HEK293 (cell line): ENCODE measurements around the gene F10.

Experiments used
- CTCF ChIA-PET: fragments of 350-600 bp; formaldehyde crosslinking; extraction: SDS; loops from one replicate; lab custom pipeline; 2021; ENCODE audit warnings: antibody characterized with exemption; lab: Yijun Ruan, JAX
- POLR2A ChIA-PET: fragments of 300-600 bp; formaldehyde crosslinking; extraction: SDS; loops from one replicate; lab custom pipeline; 2020; ENCODE audit warnings: antibody characterized with exemption, inconsistent platforms; lab: Yijun Ruan, JAX
- H3K27ac ChIP-seq: fragments of 200-500 bp; sonication (Bioruptor generic); 2 replicates; pipeline ENCODE4 v1.5.1; 2014; ENCODE audit warnings: low read depth, low read length, control low read depth, inconsistent platforms; ENCODE audit errors: extremely low read depth
- H3K36me3 ChIP-seq, 2 experiments: fragments of 200-500 bp in 1 of 2; sonication (Bioruptor generic) in 1 of 2; 1 replicate in 1 of 2; 2 replicates in 1 of 2; pipeline ENCODE4 v1.5.1; 2014 to 2017; ENCODE audit warnings: inconsistent platforms in 2 of 2, low read length in 2 of 2; ENCODE audit not compliant: control insufficient read depth in 2 of 2, insufficient read depth in 1 of 2
- H3K4me1 ChIP-seq: fragments of 200-500 bp; sonication (Bioruptor generic); 2 replicates; pipeline ENCODE4 v1.5.1; 2014; ENCODE audit warnings: mild to moderate bottlenecking, low read length, inconsistent platforms; ENCODE audit not compliant: control insufficient read depth, insufficient read depth
- H3K4me3 ChIP-seq: 2 replicates; pipeline ENCODE4 v1.5.1; 2011; ENCODE audit warnings: low read depth, mild to moderate bottlenecking, control low read depth, low read length, moderate library complexity
- H3K9me3 ChIP-seq: fragments of 200-500 bp; sonication (Bioruptor generic); 2 replicates; pipeline ENCODE4 v1.5.1; 2014; ENCODE audit warnings: low read depth, low read length, inconsistent platforms; ENCODE audit not compliant: control insufficient read depth, insufficient read depth
- BCL11B ChIP-seq: fragments of 450-650 bp; formaldehyde crosslinking; IDR thresholded peaks from 2 replicates; pipeline ENCODE4 v1.5.1; 2016; ENCODE audit warnings: low read depth, missing biosample characterization, missing genetic modification characterization
- GLIS2 ChIP-seq: fragments of 450-650 bp; formaldehyde crosslinking; IDR thresholded peaks from 2 replicates; pipeline ENCODE4 v1.5.1; 2016; ENCODE audit warnings: missing biosample characterization, missing genetic modification characterization
- PRDM1 ChIP-seq: fragments of 450-650 bp; formaldehyde crosslinking; IDR thresholded peaks from 2 replicates; pipeline ENCODE4; 2016; ENCODE audit warnings: missing biosample characterization, missing genetic modification characterization
- PRDM10 ChIP-seq: fragments of 450-650 bp; formaldehyde crosslinking; IDR thresholded peaks from 2 replicates; pipeline ENCODE4 v1.5.1; 2016; ENCODE audit warnings: missing biosample characterization, missing genetic modification characterization
- RBAK ChIP-seq: fragments of 450-650 bp; formaldehyde crosslinking; IDR thresholded peaks from 2 replicates; pipeline ENCODE4 v1.5.1; 2016; ENCODE audit warnings: missing biosample characterization, missing genetic modification characterization
- TCF7L2 ChIP-seq: IDR thresholded peaks from 2 replicates; pipeline ENCODE4 v1.6.1; 2011; ENCODE audit warnings: low read depth, mild to moderate bottlenecking, inconsistent platforms, low read length, moderate library complexity, borderline replicate concordance
- YY2 ChIP-seq: fragments of 450-650 bp; formaldehyde crosslinking; IDR thresholded peaks from 2 replicates; pipeline ENCODE4 v1.5.1; 2016; ENCODE audit warnings: missing biosample characterization, missing genetic modification characterization
- ZFP37 ChIP-seq: fragments of 450-650 bp; formaldehyde crosslinking; IDR thresholded peaks from 2 replicates; pipeline ENCODE4 v1.5.1; 2016; ENCODE audit warnings: missing biosample characterization, missing genetic modification characterization
- ZFP41 ChIP-seq: fragments of 450-650 bp; formaldehyde crosslinking; IDR thresholded peaks from 2 replicates; pipeline ENCODE4 v1.5.1; 2016; ENCODE audit warnings: missing biosample characterization, missing genetic modification characterization, borderline replicate concordance
- ZNF169 ChIP-seq: fragments of 450-650 bp; formaldehyde crosslinking; IDR thresholded peaks from 2 replicates; pipeline ENCODE4 v1.5.1; 2016; ENCODE audit warnings: missing biosample characterization, missing genetic modification characterization
- ZNF274 ChIP-seq, 2 experiments: fragments of 200-500 bp in 1 of 2; fragments of 450-650 bp in 1 of 2; sonication (Bioruptor generic) in 1 of 2; formaldehyde crosslinking in 1 of 2; IDR thresholded peaks; 2 replicates each; pipeline versions ENCODE4 v1.5.1 to v1.6.1; 2014 to 2016; ENCODE audit warnings: borderline replicate concordance in 1 of 2, inconsistent platforms in 1 of 2, low read length in 1 of 2, missing biosample characterization in 1 of 2, missing genetic modification characterization in 1 of 2
- ZNF292 ChIP-seq: fragments of 450-650 bp; formaldehyde crosslinking; IDR thresholded peaks from 2 replicates; pipeline ENCODE4 v1.5.1; 2016; ENCODE audit warnings: low read depth, missing biosample characterization, missing genetic modification characterization, borderline replicate concordance
- ZNF423 ChIP-seq: fragments of 450-650 bp; formaldehyde crosslinking; IDR thresholded peaks from 2 replicates; pipeline ENCODE4 v1.5.1; 2016; ENCODE audit warnings: missing biosample characterization, missing genetic modification characterization
- ZNF433 ChIP-seq: fragments of 450-650 bp; formaldehyde crosslinking; IDR thresholded peaks from 2 replicates; pipeline ENCODE4 v1.5.1; 2016; ENCODE audit warnings: missing biosample characterization, missing genetic modification characterization, low read depth
- ZNF501 ChIP-seq: fragments of 450-650 bp; formaldehyde crosslinking; IDR thresholded peaks from 2 replicates; pipeline ENCODE4 v1.5.1; 2016; ENCODE audit warnings: missing biosample characterization, missing genetic modification characterization
- ZNF518A ChIP-seq: fragments of 450-650 bp; formaldehyde crosslinking; conservative IDR thresholded peaks from 2 replicates; pipeline ENCODE4 v1.5.1; 2016; ENCODE audit warnings: low read depth, missing biosample characterization, missing genetic modification characterization
- ZNF521 ChIP-seq: fragments of 450-650 bp; formaldehyde crosslinking; IDR thresholded peaks from 2 replicates; pipeline ENCODE4 v1.5.1; 2017; ENCODE audit warnings: missing biosample characterization, mild to moderate bottlenecking, missing genetic modification characterization
- ZNF548 ChIP-seq: fragments of 450-650 bp; formaldehyde crosslinking; IDR thresholded peaks from 2 replicates; pipeline ENCODE4 v1.5.1; 2016; ENCODE audit warnings: missing biosample characterization, missing genetic modification characterization
- ZNF549 ChIP-seq: fragments of 450-650 bp; IDR thresholded peaks from 2 replicates; pipeline ENCODE4 v1.5.1; 2018; ENCODE audit warnings: missing biosample characterization, missing genetic modification characterization, mild to moderate bottlenecking, inconsistent platforms, moderate library complexity
- ZNF555 ChIP-seq: fragments of 450-650 bp; formaldehyde crosslinking; conservative IDR thresholded peaks from 2 replicates; pipeline ENCODE4 v1.5.1; 2017; ENCODE audit warnings: missing biosample characterization, mild to moderate bottlenecking, missing genetic modification characterization, inconsistent platforms
- ZNF585B ChIP-seq: fragments of 450-650 bp; formaldehyde crosslinking; IDR thresholded peaks from 2 replicates; pipeline ENCODE4 v1.5.1; 2016; ENCODE audit warnings: missing biosample characterization, missing genetic modification characterization
- ZNF600 ChIP-seq: fragments of 450-650 bp; formaldehyde crosslinking; IDR thresholded peaks from 2 replicates; pipeline ENCODE4 v1.5.1; 2016; ENCODE audit warnings: missing biosample characterization, missing genetic modification characterization
- ZNF623 ChIP-seq: fragments of 450-650 bp; formaldehyde crosslinking; IDR thresholded peaks from 2 replicates; pipeline ENCODE4 v1.5.1; 2016; ENCODE audit warnings: missing biosample characterization, missing genetic modification characterization
- ZSCAN4 ChIP-seq: fragments of 450-650 bp; formaldehyde crosslinking; IDR thresholded peaks from 2 replicates; pipeline ENCODE4 v1.5.1; 2017; ENCODE audit warnings: missing biosample characterization, missing genetic modification characterization
- TF ChIP-seq, protein P1 (sequence below): fragments of 450-650 bp; IDR thresholded peaks from 2 replicates; pipeline ENCODE4 v1.5.1; 2018; ENCODE audit warnings: missing biosample characterization, mild to moderate bottlenecking, missing genetic modification characterization

Gene F10

GRCh38 chr13:113157929-113158747 is 35.5 kb downstream of the F10 start, which contains the start of gene PROZ (continued):
- TF ChIP-seq ZNF518A (tag by site-specific recombination) (no peak), RBAK (no peak), ZNF585B (tag by site-specific recombination) (no peak), YY2 (tag by site-specific recombination) (no peak), ZNF423 (tag by site-specific recombination) (no peak), ZNF549 (no peak), TCF7L2 (no peak), PRDM1 (tag by site-specific recombination) (peak; percentile 62; the same call in 1 of the 2 replicates), ZSCAN4 (tag by site-specific recombination) (no peak), PRDM10 (tag by site-specific recombination) (no peak), ZNF501 (tag by site-specific recombination) (no peak)

DNA sequence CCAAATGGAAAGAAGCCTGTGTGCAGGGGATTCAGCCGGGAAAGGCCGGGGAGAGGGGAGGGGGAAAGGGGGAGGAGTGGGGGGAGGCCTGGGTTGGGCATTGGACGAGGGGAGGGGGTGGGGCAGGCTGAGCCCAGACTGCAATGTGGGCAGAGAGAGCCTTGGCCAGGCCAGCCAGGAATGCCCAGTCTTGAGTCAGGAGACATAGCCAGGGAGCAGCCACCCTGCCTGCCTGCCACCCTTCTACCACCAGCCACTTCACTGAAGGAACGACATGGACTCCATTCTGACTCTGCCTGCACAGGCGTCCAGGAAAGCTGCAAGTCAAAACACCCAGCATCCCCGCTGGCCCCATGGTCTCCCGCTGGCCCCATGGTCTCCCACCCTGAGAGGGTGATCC is 36.3 kb downstream of the F10 start:
- Histone ChIP-seq H3K9me3 (no peaks in the 10 kb centered on the region), H3K36me3 (no peaks in the 10 kb centered on the region)
- TF ChIP-seq ZNF521 (tag by site-specific recombination) = no peak
- no peak for TF ChIP-seq ZNF555 (tag by site-specific recombination)
- no peak for TF ChIP-seq ZNF274 (IDR thresholded peaks at IDR 0.05; ENCODE audit: low read length)
- no peak for TF ChIP-seq ZNF274 (tag by site-specific recombination; IDR thresholded peaks at IDR 0.05; ENCODE audit: borderline replicate concordance)
- no peak for TF ChIP-seq ZNF600 (tag by site-specific recombination)
- no peak for TF ChIP-seq ZFP41 (tag by site-specific recombination)
- TF ChIP-seq ZNF292 = no peak
- no peak for TF ChIP-seq ZFP37 (tag by site-specific recombination)
- TF ChIP-seq ZNF548 (tag by site-specific recombination) = no peak
- TF ChIP-seq ZNF623 (tag by site-specific recombination) = no peak
- no peak for TF ChIP-seq ZNF433 (tag by site-specific recombination)
- no peak for TF ChIP-seq YY2 (tag by site-specific recombination)
- no peak for TF ChIP-seq ZNF169 (tag by site-specific recombination)
- TF ChIP-seq BCL11B = no peak
- no peak for TF ChIP-seq GLIS2
- TF ChIP-seq, protein P1, sequence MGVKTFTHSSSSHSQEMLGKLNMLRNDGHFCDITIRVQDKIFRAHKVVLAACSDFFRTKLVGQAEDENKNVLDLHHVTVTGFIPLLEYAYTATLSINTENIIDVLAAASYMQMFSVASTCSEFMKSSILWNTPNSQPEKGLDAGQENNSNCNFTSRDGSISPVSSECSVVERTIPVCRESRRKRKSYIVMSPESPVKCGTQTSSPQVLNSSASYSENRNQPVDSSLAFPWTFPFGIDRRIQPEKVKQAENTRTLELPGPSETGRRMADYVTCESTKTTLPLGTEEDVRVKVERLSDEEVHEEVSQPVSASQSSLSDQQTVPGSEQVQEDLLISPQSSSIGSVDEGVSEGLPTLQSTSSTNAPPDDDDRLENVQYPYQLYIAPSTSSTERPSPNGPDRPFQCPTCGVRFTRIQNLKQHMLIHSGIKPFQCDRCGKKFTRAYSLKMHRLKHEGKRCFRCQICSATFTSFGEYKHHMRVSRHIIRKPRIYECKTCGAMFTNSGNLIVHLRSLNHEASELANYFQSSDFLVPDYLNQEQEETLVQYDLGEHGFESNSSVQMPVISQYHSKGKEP = no peak
- TF ChIP-seq, all 188 proteins: peak for 0
- ChIA-PET CTCF (interaction anchor here (0.6 kb wide), 1 partner anchor 124 kb away, joined by 3 read pairs; no protein-coding TSS in a partner anchor), POLR2A (interaction anchor here (0.7 kb wide), 1 partner anchor 197 kb away, joined by 6 read pairs; no protein-coding TSS in a partner anchor)
- H3K4me1 ChIP-seq = peaks cover 2% of the 10 kb centered on the region; the same call in 1 of the 2 replicates
- no peak overlapping the region for H3K27ac ChIP-seq
- H3K4me3 ChIP-seq = no peak overlapping the region
